SK-MEL-5 (cell line): ENCODE measurements around the gene RGMB. TPM values are rescaled to one million over a fixed set of nuclear protein-coding genes. Genes with fewer than 3 reads are reported as not detected.
"Not testable (repeated sequence)": the region's sequence is repeated elsewhere in the genome, so short reads cannot be mapped to it uniquely, and the experiment has no call there.

Experiments used
- DNase-seq: peaks from one replicate; pipeline ENCODE4 v3.0.0-alpha.2; 2016; ENCODE audit warnings: low read depth, low spot score
- in situ Hi-C: cut with HindIII; loops from 2 replicates; pipeline ENCODE4 v1.10.0; 2016; ENCODE audit warnings: low sequenced_read_pairs, high pct_unique_total_duplicates, low pct_unique_long_range_greater_than_20kb
- polyA plus RNA-seq, 2 experiments: library from polyadenylated mRNA; depleted of rRNA; stranded (reverse); fragments of >200 nt; gene quantifications; 2 replicates each; pipeline ENCODE4 v1.2.3, GENCODE V29; 2015
- total RNA-seq: library from RNA; depleted of rRNA; stranded (reverse); fragments of >200 nt; shearing (Covaris generic); gene quantifications from 2 replicates; pipeline ENCODE4 v1.2.3, GENCODE V29; 2014; rRNA removed

The RGMB gene
- 14.9 and 18.3 TPM in 2 replicates for total RNA-seq
- 26.6 and 32.9 TPM in 2 replicates for polyA plus RNA-seq (2015; cell fraction: cytosol; rRNA removed)
- polyA plus RNA-seq (2015; cell fraction: nucleus; rRNA removed): 62.9 and 67.4 TPM in 2 replicates

GRCh38 chr5:98773464-98774191 is at the start of gene RGMB:
Gene RGMB, plus strand, starts transcription at chr5:98773663. Its CDS starts 408 bp downstream, at chr5:98774071.
- in situ Hi-C loops: no loop called here
- DNase-seq: peak; percentile 99

- in situ Hi-C loops: no loop called here
- no peak for DNase-seq
These were observed 47.2 kb upstream of the RGMB start for GRCh38 chr5:98726258-98726657.

- in situ Hi-C loops: no loop called here
- DNase-seq: no peak
These were observed 45.8 kb upstream of the RGMB start for GRCh38 chr5:98727686-98728085.

GRCh38 chr5:98734646-98735045 is 38.8 kb upstream of the RGMB start:
- DNase-seq: peak; percentile 43
- in situ Hi-C loops: no loop called here

- in situ Hi-C loops: no loop called here
- no peak for DNase-seq
These were observed 37.5 kb upstream of the RGMB start for GRCh38 chr5:98735806-98736507.

- in situ Hi-C loops: no loop called here
These were observed 36.7 kb upstream of the RGMB start for GRCh38 chr5:98736753-98737152.

GRCh38 chr5:98737441-98737840 is 36.0 kb upstream of the RGMB start:
- in situ Hi-C loops, DNase-seq: not testable (repeated sequence)

More at GRCh38 chr5:98736753-98737152, 36.7 kb upstream of the RGMB start:
- DNase-seq: no peak

- in situ Hi-C loops, DNase-seq: not testable (repeated sequence)
These were observed 34.8 kb upstream of the RGMB start for GRCh38 chr5:98738481-98739149.

- in situ Hi-C loops: no loop called here
- no peak for DNase-seq
These were observed 31.5 kb upstream of the RGMB start for GRCh38 chr5:98741926-98742325.

- in situ Hi-C loops: no loop called here
- DNase-seq: no peak
These were observed 30.9 kb upstream of the RGMB start for GRCh38 chr5:98742396-98743073.

- in situ Hi-C loops, DNase-seq: not testable (repeated sequence)
These were observed 25.2 kb upstream of the RGMB start for GRCh38 chr5:98748259-98748658.

- in situ Hi-C loops: no loop called here
- DNase-seq: no peak
These were observed 24.4 kb upstream of the RGMB start for GRCh38 chr5:98749046-98749445.

- peak; percentile 71 for DNase-seq
- in situ Hi-C loops: no loop called here
These were observed 22.8 kb upstream of the RGMB start for GRCh38 chr5:98750693-98751092.

GRCh38 chr5:98752331-98752730 is 21.1 kb upstream of the RGMB start:
- DNase-seq, in situ Hi-C loops: not testable (repeated sequence)

- DNase-seq, in situ Hi-C loops: not testable (repeated sequence)
These were observed 20.7 kb upstream of the RGMB start for GRCh38 chr5:98752801-98753200.

GRCh38 chr5:98753507-98753906 is 20.0 kb upstream of the RGMB start:
- in situ Hi-C loops: no loop called here
- DNase-seq: no peak

GRCh38 chr5:98755406-98755805 is 18.1 kb upstream of the RGMB start:
- in situ Hi-C loops: no loop called here

GRCh38 chr5:98757978-98758377 is 15.5 kb upstream of the RGMB start:
- in situ Hi-C loops: no loop called here
- DNase-seq: no peak

More at GRCh38 chr5:98755406-98755805, 18.1 kb upstream of the RGMB start:
- DNase-seq: no peak
